GM18858 (cell line): ENCODE measurements around the gene PKDCC.
"Not testable (repeated sequence)": the region's sequence is repeated elsewhere in the genome, so short reads cannot be mapped to it uniquely, and the experiment has no call there.

Experiments
- ATAC-seq: cut with Tn5 transposase; IDR thresholded peaks from one replicate; pipeline ENCODE4 v1.9.1; 2021; ENCODE audit not compliant: unreplicated experiment

PKDCC gene

GRCh38 chr2:42060718-42061619 lies 13.1 kb downstream of the PKDCC start:
- no peak for ATAC-seq

DNA sequence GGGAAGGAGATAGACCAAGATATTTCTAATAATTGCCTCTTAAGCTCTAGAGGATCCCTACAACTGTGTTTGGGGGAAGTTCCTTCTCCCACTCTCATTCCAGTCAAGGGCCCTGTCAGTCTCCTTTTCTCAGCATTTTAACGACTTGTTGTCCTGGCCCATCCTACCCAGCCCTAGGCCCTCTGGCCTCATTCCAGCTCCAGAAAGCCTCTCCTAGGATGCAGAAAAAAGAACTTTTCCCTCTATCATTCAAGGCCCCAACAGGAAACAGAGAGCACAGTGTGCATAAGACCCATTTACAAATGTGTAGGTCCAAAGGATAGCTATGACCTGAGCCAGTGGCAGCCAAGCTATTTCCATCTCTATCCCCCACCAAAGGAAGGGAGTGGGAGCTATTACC lies 14.0 kb downstream of the PKDCC start:
- ATAC-seq: no peak

DNA sequence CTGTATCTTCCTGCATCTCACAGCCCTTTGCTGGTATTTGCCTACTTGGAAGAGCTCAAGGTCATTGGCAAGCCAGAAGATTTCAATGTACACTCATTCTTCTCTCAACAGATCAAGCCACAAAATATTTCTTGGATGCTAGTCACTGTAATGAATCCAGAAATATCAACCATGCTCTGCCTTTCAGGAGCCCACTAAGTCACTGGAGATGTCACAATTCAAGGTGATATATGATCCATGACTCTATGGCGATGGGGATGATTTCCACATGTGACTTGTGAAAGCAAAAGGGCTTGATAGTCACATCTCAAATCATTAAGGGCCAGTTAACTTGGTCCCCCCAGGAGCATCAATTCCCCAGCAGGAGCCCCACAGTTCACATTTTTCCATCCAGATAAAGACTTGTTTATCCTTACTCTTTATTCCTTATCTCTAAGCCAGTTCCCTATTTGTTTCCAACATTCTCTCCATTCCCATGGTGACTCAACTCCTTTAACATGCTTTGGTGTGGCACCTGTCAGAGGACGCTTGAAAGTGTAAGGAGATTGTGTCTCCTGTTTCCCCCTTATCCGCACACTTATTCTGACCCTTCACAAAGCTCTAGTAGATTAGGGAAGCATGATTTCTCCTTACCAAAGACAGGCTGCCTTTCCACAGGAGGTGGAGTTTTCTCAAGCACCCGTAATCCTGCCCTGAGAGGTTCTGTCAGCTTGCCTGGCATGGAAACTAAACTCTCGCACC lies 15.8 kb downstream of the PKDCC start:
- no peak for ATAC-seq

GRCh38 chr2:42064417-42064942 lies 16.7 kb downstream of the PKDCC start:
- ATAC-seq: no peak

GRCh38 chr2:42065753-42066152 lies 17.9 kb downstream of the PKDCC start:
- ATAC-seq: not testable (repeated sequence)

DNA sequence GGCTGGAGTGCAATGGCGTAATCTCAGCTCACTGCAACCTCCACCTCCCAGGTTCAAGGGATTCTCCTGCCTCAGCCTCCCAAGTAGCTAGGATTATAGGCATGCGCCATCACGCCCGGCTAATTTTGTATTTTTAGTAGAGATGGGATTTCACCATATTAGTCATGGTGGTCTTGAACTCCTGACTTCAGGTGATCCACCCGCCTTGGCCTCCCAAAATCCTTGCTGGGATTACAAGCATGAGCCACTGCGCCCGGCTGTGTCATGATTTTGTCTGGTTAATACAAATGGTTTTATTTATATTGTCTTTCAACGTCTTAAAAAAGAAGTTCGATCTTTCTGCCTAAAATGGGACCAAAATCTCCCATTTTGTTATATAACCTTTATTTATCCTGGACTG lies 19.2 kb downstream of the PKDCC start:
- ATAC-seq: not testable (repeated sequence)

GRCh38 chr2:42067521-42067920 lies 19.7 kb downstream of the PKDCC start:
- ATAC-seq: no peak

- ATAC-seq: no peak
These were observed 20.9 kb downstream of the PKDCC start for GRCh38 chr2:42068571-42069178.

GRCh38 chr2:42069568-42069967 lies 21.7 kb downstream of the PKDCC start:
- ATAC-seq: no peak

DNA sequence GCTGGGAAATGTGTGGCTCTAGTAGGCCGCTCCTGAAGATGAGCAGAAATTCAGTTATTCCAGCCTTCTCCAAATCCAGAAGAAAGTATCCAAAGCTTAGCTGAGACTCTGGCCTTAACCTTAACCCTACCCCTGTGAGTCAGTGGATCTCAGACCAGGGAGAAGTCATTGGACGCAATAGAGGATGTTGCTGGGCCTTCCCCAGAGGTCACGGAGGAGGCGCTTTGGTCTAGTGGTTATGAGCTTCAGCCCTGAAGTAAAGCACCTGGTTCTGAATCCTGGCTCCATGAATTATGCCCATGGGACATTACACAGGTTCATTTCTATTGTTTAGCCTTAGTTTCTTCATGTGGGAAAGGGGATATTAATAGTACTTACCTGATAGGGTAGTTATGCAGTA lies 24.0 kb downstream of the PKDCC start:
- no peak for ATAC-seq

- no peak for ATAC-seq
These were observed 24.7 kb downstream of the PKDCC start for GRCh38 chr2:42072349-42073118.

DNA sequence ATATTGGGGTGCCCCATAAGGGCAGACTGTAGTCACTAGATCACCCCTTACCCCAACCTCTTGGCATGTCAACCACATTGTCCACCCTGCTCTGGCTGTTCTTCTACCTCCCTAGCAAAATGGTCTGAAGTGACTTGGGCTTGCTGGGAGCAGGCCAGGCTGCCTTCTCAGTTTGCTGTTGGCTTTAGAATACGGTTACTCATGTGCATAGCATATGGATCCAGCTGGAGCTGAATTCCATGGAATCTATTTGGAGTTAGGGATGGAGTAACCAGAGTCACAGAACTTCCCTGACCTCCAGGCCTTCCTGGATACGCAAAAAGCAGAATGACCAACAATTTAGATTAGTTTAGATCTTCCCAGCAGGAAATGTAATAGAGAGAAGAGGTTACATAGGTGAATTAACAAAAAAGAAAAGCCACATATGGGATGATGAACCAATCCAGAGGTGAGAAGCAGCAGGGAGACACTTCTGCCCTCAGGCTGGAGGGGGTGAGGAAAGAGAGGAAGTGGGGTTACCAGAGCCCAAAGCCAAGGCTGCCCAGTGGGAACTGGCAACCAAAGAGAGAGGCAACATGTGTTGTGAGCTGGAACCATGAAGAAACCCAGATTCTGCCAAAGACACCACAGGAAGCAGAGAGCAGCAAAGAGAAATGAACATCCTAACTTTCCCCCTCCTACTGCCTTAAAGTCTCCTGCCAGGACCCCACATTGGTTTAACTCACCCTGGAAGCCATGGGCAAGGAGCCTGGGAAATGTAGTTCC lies 26.1 kb downstream of the PKDCC start:
- no peak for ATAC-seq

GRCh38 chr2:42074661-42075060 lies 26.8 kb downstream of the PKDCC start:
- ATAC-seq: no peak

DNA sequence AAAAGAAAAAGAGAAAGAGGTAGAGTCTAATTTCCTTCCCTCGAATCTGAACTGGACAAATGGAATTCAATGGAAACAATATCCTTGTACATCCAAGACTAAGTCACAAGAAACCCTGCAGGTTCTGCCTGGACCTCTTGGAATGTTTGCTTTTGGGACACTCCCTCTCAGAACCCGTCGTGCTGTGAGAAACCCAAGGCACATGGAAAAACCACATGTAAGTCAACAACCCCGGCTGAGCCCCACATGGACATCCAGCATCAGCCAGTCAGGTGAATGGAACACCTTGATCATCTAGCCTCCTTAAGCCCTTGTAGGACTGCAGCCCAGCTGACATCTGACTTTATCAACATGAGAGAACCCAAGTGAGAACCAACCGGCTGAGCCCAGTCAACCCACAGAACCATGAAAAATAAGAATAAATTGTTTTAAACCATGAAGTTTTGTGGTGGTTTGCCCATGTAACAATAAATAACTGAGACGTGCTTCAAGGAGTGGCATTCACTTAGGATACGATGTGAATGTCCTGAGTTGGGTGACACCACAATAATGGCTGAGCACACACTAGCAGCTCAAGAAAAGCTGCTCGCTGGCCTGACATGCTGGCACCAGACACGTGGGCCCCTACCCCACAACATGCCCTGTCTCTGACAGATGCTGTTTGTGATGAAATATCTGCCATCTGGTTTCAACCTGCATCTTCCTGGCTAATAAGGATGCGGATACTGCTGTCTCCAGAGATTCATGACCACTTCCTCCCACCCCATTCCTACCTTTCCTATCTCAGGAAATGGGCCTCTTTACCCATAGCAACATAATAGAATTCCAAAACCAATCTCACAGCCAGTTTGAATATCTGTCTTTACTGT lies 28.8 kb downstream of the PKDCC start:
- ATAC-seq: no peak

DNA sequence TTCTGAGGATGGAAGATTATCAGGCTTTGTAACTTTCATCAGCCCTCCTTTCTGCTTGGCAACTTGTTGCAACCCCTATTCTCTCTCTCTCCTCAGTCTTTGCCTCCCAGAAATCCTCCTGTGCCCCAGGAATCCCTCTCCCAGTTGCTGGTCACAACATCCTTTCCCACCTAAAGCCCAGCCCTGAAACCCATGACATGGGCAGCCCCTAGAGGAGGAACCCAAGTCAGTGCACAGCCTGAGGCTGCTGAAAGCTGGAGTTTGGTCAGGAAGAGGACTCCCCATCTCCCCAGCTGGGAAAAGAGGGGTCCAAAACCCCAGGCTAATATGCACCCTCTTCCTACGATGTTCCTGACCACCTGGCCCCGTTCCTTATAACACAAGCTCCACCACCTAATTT lies 29.5 kb downstream of the PKDCC start:
- no peak for ATAC-seq

DNA sequence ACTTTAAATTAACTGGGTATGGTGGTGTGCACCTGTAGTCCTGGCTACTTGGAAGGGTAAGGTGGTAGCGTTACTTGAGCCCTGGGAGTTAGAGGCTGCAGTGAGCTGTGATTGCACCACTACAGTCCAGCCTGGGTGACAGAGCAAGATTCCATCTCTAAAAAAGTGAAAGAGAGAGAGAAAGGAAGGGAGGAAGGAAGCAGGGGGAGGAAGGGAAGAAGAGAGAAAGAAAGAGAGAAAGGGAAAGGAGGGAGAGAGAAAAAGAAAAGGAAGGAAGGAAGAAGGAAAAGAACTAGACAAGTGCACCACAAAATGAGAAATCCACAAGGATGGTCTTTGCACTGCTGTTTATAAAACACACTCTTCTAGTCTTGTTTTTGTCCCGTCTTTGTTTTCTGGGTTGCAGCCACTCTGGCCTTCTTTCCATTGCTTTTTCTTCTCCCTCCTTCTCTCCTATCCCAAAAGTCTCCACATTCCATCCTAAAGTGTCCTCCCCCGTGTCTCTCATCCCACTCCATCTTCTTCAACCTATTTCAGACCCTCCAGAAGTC lies 32.0 kb downstream of the PKDCC start:
- no peak for ATAC-seq

- ATAC-seq: not testable (repeated sequence)
These were observed 33.3 kb downstream of the PKDCC start for GRCh38 chr2:42081151-42081550.

DNA sequence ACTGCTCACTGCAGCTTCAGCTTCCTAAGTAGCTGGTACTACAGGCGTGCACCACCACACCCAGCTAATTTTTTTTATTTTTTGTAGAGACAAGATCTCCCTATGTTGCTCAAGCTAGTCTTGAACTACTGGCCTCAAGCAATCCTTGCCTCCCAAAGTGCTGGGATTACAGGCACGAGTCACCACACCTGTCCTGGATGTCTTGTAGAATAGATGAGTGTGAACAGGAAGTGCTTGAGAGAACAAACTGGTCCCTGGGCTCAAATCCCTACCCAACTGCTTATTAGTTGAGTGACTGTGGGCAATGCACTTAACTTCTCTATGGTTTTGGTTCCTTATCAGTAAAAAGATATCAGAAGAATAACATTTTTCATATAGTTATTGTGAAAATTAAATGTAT lies 34.2 kb downstream of the PKDCC start:
- ATAC-seq: no peak

- ATAC-seq: no peak
These were observed 36.4 kb downstream of the PKDCC start for GRCh38 chr2:42084231-42084671.
